HL-60 (cell line): Measurements from ENCODE around the gene ARMC6.

Source experiments
- CTCF ChIP-seq: IDR thresholded peaks from one replicate; pipeline ENCODE4 v1.5.1; 2011; ENCODE audit warnings: low read length, control low read depth, inconsistent platforms; ENCODE audit not compliant: insufficient read depth
- GABPA ChIP-seq: IDR thresholded peaks from 2 replicates; pipeline ENCODE4 v1.6.1; 2012; ENCODE audit warnings: low read depth
- POLR2AphosphoS5 ChIP-seq: IDR thresholded peaks from 2 replicates; pipeline ENCODE4 v1.6.1; 2012; ENCODE audit warnings: low read depth
- REST ChIP-seq: IDR thresholded peaks from 2 replicates; pipeline ENCODE4 v1.6.1; 2012; ENCODE audit warnings: low read depth; ENCODE audit not compliant: insufficient replicate concordance

GRCh38 chr19:18984251-18984650 is 49.2 kb upstream of the ARMC6 start:
- TF ChIP-seq CTCF (no peak), POLR2AphosphoS5 (no peak), REST (no peak), GABPA (no peak)
